K562 (cell line): ENCODE results near the gene ADGRD1. TPM values are rescaled to one million over a fixed set of nuclear protein-coding genes. Genes with fewer than 3 reads are reported as not detected.

Experiments
- ATAC-seq: fragments of 200-7000 bp; cut with Tn5 transposase; 3 replicates; pipeline ENCODE4 v1.9.1; 2020; ENCODE audit warnings: moderate library complexity
- BruUV-seq: library from RNA; stranded (reverse); fragments of 400-500 nt; replicated peaks from 2 replicates; lab custom pipeline; 2021; lab: Mats Ljungman, UMichigan
- CTCF ChIA-PET: fragments of 300-600 bp; formaldehyde crosslinking; extraction: SDS; loops from one replicate; lab custom pipeline; 2021; ENCODE audit warnings: low intra/inter-chr PET ratio; lab: Yijun Ruan, JAX
- POLR2A ChIA-PET: fragments of 300-600, 350-650 bp; sonication (Branson Sonifier 250); formaldehyde crosslinking; extraction: SDS; loops from one replicate; lab custom pipeline; 2021; ENCODE audit warnings: antibody characterized with exemption, inconsistent platforms; lab: Yijun Ruan, JAX
- DNase-seq, 4 experiments: peaks; one replicate each; pipeline versions ENCODE4 v3.0.0 to v3.0.0-alpha.2; 2011 to 2018; ENCODE audit warnings: low spot score in 3 of 4, mixed read lengths in 3 of 4; ENCODE audit errors: extremely low read depth in 1 of 4
- FAIRE-seq: peaks from 2 replicates; lab custom pipeline; 2011; peaks lifted over from hg19 to GRCh38; lab: Jason Lieb, UNC
- H2AFZ ChIP-seq: 2 replicates; pipeline ENCODE4 v1.6.0; 2011; ENCODE audit warnings: low read depth, low read length, control low read depth, inconsistent platforms
- H3K27ac ChIP-seq: fragments of 200-600 bp; 3 replicates; pipeline ENCODE4 v1.8.0; 2011; ENCODE audit warnings: low read depth, mild to moderate bottlenecking, control low read depth, inconsistent platforms, low read length, moderate library complexity, mixed read lengths; ENCODE audit errors: extremely low read depth
- H3K27me3 ChIP-seq, 2 experiments: fragments of 300-600 bp in 1 of 2; 2 replicates in 1 of 2; 3 replicates in 1 of 2; pipeline versions ENCODE4 v1.6.0 to v1.8.0; 2011; ENCODE audit warnings: inconsistent platforms in 2 of 2, low read length in 2 of 2, mild to moderate bottlenecking in 1 of 2, mixed read lengths in 1 of 2, moderate library complexity in 1 of 2; ENCODE audit not compliant: control insufficient read depth in 2 of 2, insufficient read depth in 2 of 2
- H3K36me3 ChIP-seq: fragments of 300-600 bp; 3 replicates; pipeline ENCODE4 v1.8.0; 2011; ENCODE audit warnings: mild to moderate bottlenecking, low read length, inconsistent platforms; ENCODE audit not compliant: control insufficient read depth, insufficient read depth
- H3K4me1 ChIP-seq, 2 experiments: fragments of 200-600 bp in 1 of 2; replicated peaks in 1 of 2; 2 replicates in 1 of 2; 3 replicates in 1 of 2; pipeline versions ENCODE4 v1.5.1 to v1.8.0; 2011; ENCODE audit warnings: inconsistent platforms in 2 of 2, low read length in 2 of 2, mild to moderate bottlenecking in 1 of 2, mixed read lengths in 1 of 2, moderate library complexity in 1 of 2; ENCODE audit not compliant: control insufficient read depth in 2 of 2, insufficient read depth in 2 of 2
- H3K4me2 ChIP-seq: 2 replicates; pipeline ENCODE4 v1.6.1; 2011; ENCODE audit warnings: low read length, control low read depth, inconsistent platforms, mixed read lengths; ENCODE audit not compliant: insufficient read depth
- H3K4me3 ChIP-seq: fragments of 200-600 bp; sonication (generic), shearing (Covaris generic); 2 replicates; pipeline ENCODE4 v1.5.1; 2016; ENCODE audit warnings: control low read depth, inconsistent platforms
- H3K79me2 ChIP-seq: fragments of 200-600 bp; 3 replicates; pipeline ENCODE4 v1.8.0; 2011; ENCODE audit warnings: low read length, inconsistent platforms; ENCODE audit not compliant: control insufficient read depth, insufficient read depth
- H3K9ac ChIP-seq, 2 experiments: 2 replicates each; pipeline versions ENCODE4 v1.6.0 to v1.6.1; 2011; ENCODE audit warnings: low read depth in 2 of 2, low read length in 2 of 2, control low read depth in 1 of 2, inconsistent platforms in 1 of 2, mild to moderate bottlenecking in 1 of 2, mixed read lengths in 1 of 2; ENCODE audit not compliant: insufficient read depth in 1 of 2
- H3K9me1 ChIP-seq: one replicate; pipeline ENCODE4 v1.6.0; 2011; ENCODE audit warnings: inconsistent platforms, mild to moderate bottlenecking, low read length, moderate library complexity; ENCODE audit not compliant: control insufficient read depth, insufficient read depth
- H3K9me3 ChIP-seq: replicated peaks from 2 replicates; pipeline ENCODE4 v1.5.1; 2011; ENCODE audit warnings: low read depth, low read length, inconsistent platforms; ENCODE audit not compliant: control insufficient read depth, insufficient read depth
- H4K20me1 ChIP-seq: replicated peaks from 2 replicates; pipeline ENCODE4 v1.6.1; 2011; ENCODE audit warnings: low read length, inconsistent platforms, mixed read lengths; ENCODE audit not compliant: control insufficient read depth, insufficient read depth
- AFF4 ChIP-seq: sonication (generic); formaldehyde crosslinking; IDR thresholded peaks from 2 replicates; pipeline ENCODE4 v1.8.0; 2023; ENCODE audit warnings: mild to moderate bottlenecking, missing genetic modification reagents
- DDX20 ChIP-seq: fragments of 450-650 bp; IDR thresholded peaks from 2 replicates; pipeline ENCODE4 v1.6.1; 2016; ENCODE audit warnings: missing genetic modification characterization, low read depth, mild to moderate bottlenecking, missing compliant biosample characterization, moderate library complexity
- ZBTB8A ChIP-seq: fragments of 450-650 bp; IDR thresholded peaks from 2 replicates; pipeline ENCODE4 v1.6.1; 2018; ENCODE audit warnings: mild to moderate bottlenecking, moderate library complexity; ENCODE audit not compliant: partially characterized antibody
- WGBS: fragments of 100-300 bp; shearing (Covaris generic); methylation state at CpG from one replicate; pipeline ENCODE4 v1.1.6; 2016; ENCODE audit warnings: low coverage, mixed read lengths; ENCODE audit not compliant: insufficient coverage; ENCODE audit errors: missing lambda C conversion rate; 5-methylcytosine and 5-hydroxymethylcytosine counted together
- in situ Hi-C: fragments of 300-500 bp; cut with MboI; formaldehyde crosslinking; loops from 4 replicates; pipeline ENCODE4 v1.15.0; 2018; ENCODE audit warnings: inconsistent platforms, mixed read lengths
- intact Hi-C: fragments of 100-400 bp; cut with micrococcal nuclease; formaldehyde crosslinking; loops from 2 replicates; pipeline ENCODE4 v1.14.2; 2022
- polyA plus RNA-seq, 8 experiments: library from polyadenylated mRNA; depleted of rRNA in 4 of 8; stranded (reverse) in 5 of 8; unstranded in 3 of 8; fragments of >200 nt; fragmentation: Nextera tagmentation in 2 of 8; fragmentation: Illumina TruSeq in 1 of 8; extraction: Ambion mirVana in 2 of 8; extraction: Trizol in 1 of 8; gene quantifications; 2 replicates each; pipeline versions ENCODE4 v1.2.1 to v1.2.3, GENCODE V29; 2011 to 2014; ENCODE audit warnings: inconsistent platforms in 1 of 8, missing spikeins in 1 of 8
- total RNA-seq, 7 experiments: library from RNA; depleted of rRNA in 6 of 7; stranded (reverse); fragments of >200 nt in 6 of 7; fragmentation: Illumina TruSeq in 2 of 7; extraction: Trizol in 2 of 7; gene quantifications; 2 replicates each; pipeline versions ENCODE4 v1.2.1 to v1.2.3, GENCODE V29; 2011 to 2021; ENCODE audit warnings: low replicate concordance in 1 of 7
- TF ChIP-seq, protein P1 (sequence below): fragments of 200-800 bp; sonication (Bioruptor generic); IDR thresholded peaks from 2 replicates; pipeline ENCODE4 v1.6.1; 2016; ENCODE audit warnings: missing genetic modification characterization, missing compliant biosample characterization

ADGRD1 gene
- total and polyA plus RNA-seq, 9 of the 15 experiments (the other 6 are each of a cell fraction or from before 2014, with no cell fraction given): 1.7 to 11.7 (median 3.3) TPM

DNA sequence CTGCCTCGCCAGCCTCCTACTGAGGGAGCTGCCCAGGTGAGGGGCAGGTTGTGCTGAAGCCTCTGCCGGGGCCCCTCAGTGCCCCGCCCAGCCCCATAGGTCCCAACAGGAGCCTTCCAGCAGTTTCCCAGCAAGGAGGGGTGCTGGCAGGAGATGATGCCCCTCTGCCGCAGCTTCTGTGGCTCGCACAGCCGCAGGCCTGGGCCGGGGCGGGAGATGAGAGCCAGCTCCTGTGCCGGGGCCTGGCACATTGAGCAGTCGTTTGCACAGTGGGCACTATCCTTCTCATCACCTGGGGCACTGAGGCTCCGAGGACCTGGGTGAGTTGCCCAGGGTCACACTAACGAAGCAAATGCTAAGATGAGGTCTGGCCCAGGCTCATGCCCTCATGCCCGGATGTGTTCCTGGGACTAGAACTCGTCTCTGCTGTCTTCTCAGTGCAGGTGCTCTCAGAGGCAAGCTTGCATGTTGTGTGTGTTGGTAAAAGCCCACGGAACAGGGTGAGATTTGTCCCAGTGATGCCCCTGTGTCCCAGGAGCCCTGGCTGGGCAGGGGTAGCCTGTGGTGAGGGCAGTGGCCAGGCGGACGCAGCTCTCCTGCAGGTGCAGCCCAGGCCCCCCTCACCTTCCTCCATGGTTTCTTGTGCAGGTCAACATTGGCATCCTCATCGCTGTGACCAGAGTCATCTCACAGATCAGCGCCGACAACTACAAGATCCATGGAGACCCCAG is 177.5 kb downstream of the ADGRD1 start:
- POLR2A ChIA-PET: interaction anchor here (0.7 to 1.0 kb wide), 5 partner anchors 10 to 699 kb away, joined by 3 to 5 read pairs (median 3); no protein-coding TSS in a partner anchor
- BruUV-seq: no TSS peak
- TF ChIP-seq, protein P1, sequence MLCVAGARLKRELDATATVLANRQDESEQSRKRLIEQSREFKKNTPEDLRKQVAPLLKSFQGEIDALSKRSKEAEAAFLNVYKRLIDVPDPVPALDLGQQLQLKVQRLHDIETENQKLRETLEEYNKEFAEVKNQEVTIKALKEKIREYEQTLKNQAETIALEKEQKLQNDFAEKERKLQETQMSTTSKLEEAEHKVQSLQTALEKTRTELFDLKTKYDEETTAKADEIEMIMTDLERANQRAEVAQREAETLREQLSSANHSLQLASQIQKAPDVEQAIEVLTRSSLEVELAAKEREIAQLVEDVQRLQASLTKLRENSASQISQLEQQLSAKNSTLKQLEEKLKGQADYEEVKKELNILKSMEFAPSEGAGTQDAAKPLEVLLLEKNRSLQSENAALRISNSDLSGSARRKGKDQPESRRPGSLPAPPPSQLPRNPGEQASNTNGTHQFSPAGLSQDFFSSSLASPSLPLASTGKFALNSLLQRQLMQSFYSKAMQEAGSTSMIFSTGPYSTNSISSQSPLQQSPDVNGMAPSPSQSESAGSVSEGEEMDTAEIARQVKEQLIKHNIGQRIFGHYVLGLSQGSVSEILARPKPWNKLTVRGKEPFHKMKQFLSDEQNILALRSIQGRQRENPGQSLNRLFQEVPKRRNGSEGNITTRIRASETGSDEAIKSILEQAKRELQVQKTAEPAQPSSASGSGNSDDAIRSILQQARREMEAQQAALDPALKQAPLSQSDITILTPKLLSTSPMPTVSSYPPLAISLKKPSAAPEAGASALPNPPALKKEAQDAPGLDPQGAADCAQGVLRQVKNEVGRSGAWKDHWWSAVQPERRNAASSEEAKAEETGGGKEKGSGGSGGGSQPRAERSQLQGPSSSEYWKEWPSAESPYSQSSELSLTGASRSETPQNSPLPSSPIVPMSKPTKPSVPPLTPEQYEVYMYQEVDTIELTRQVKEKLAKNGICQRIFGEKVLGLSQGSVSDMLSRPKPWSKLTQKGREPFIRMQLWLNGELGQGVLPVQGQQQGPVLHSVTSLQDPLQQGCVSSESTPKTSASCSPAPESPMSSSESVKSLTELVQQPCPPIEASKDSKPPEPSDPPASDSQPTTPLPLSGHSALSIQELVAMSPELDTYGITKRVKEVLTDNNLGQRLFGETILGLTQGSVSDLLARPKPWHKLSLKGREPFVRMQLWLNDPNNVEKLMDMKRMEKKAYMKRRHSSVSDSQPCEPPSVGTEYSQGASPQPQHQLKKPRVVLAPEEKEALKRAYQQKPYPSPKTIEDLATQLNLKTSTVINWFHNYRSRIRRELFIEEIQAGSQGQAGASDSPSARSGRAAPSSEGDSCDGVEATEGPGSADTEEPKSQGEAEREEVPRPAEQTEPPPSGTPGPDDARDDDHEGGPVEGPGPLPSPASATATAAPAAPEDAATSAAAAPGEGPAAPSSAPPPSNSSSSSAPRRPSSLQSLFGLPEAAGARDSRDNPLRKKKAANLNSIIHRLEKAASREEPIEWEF (CRISPR knock-in tag): no peak
- TF ChIP-seq AFF4 (CRISPR knock-in tag): no peak
- no peak for TF ChIP-seq ZBTB8A
- TF ChIP-seq DDX20 (tag): no peak
- intact Hi-C loops: no loop called here
- Histone ChIP-seq H3K9ac (no peak overlapping the region), H3K27ac (no peak overlapping the region), H3K79me2 (no peaks in the 10 kb centered on the region), H2AFZ (no peak overlapping the region), H3K4me2 (no peak overlapping the region), H3K27me3 (peaks cover 0 to 22% of the 10 kb centered on the region in 2 experiments; a peak in 3 of 5 replicates), H3K36me3 (no peaks in the 10 kb centered on the region), H3K9me3 (no peaks in the 10 kb centered on the region), H3K4me3 (no peak overlapping the region), H3K9me1 (no peaks in the 10 kb centered on the region), H4K20me1 (no peaks in the 10 kb centered on the region), H3K4me1 (peaks cover 0 to 18% of the 10 kb centered on the region in 2 experiments; a peak in 3 of 5 replicates)
- no peak for FAIRE-seq
- no peak for DNase-seq
- ATAC-seq: no peak
- 46% methylated on average over 20 of the region's 20 CpGs for WGBS
- CTCF ChIA-PET: interaction anchor here (2.2 kb wide), 1 partner anchor 214 kb away, joined by 17 read pairs; no protein-coding TSS in a partner anchor
- in situ Hi-C loops: no loop called here
